Endodermal cell (in vitro differentiated cells): ENCODE data around the gene CHCHD3. TPM values are rescaled to one million over a fixed set of nuclear protein-coding genes. Genes with fewer than 3 reads are reported as not detected.

Source experiments
- DNase-seq: peaks from one replicate; pipeline ENCODE4 v3.0.0-alpha.2; 2017
- H3K27ac ChIP-seq: 2 replicates; pipeline ENCODE4 v1.5.1; 2013; ENCODE audit warnings: mild to moderate bottlenecking, low read depth, low read length, moderate library complexity
- H3K27me3 ChIP-seq: 2 replicates; pipeline ENCODE4 v1.6.1; 2013; ENCODE audit warnings: mild to moderate bottlenecking, low read length, moderate library complexity; ENCODE audit not compliant: insufficient read depth, control insufficient read depth, poor library complexity, severe bottlenecking
- H3K36me3 ChIP-seq: 2 replicates; pipeline ENCODE4 v1.7.0; 2013; ENCODE audit warnings: mild to moderate bottlenecking, low read length, moderate library complexity; ENCODE audit not compliant: control insufficient read depth, insufficient read depth
- H3K4me1 ChIP-seq: one replicate; pipeline ENCODE4 v1.7.0; 2013; ENCODE audit warnings: low read length; ENCODE audit not compliant: control insufficient read depth, insufficient read depth
- H3K4me3 ChIP-seq: 2 replicates; pipeline ENCODE4 v1.5.1; 2013; ENCODE audit warnings: mild to moderate bottlenecking, low read length, moderate library complexity
- H3K9ac ChIP-seq: 2 replicates; pipeline ENCODE4 v1.6.1; 2013; ENCODE audit warnings: mild to moderate bottlenecking, low read length, moderate library complexity; ENCODE audit not compliant: poor library complexity, severe bottlenecking; ENCODE audit errors: extremely low read depth
- H3K9me3 ChIP-seq: 2 replicates; pipeline ENCODE4 v1.6.1; 2013; ENCODE audit warnings: mild to moderate bottlenecking, low read length, moderate library complexity; ENCODE audit not compliant: control insufficient read depth
- H3K27ac Mint-ChIP-seq: 2 replicates; pipeline ENCODE4 v1.8.0; 2020; ENCODE audit warnings: mixed read lengths
- H3K27me3 Mint-ChIP-seq: 2 replicates; pipeline ENCODE4 v1.8.0; 2021; ENCODE audit warnings: mild to moderate bottlenecking, mixed read lengths; ENCODE audit not compliant: insufficient read depth
- H3K36me3 Mint-ChIP-seq: 2 replicates; pipeline ENCODE4 v1.8.0; 2020; ENCODE audit warnings: low read depth, mixed read lengths
- H3K4me1 Mint-ChIP-seq: 2 replicates; pipeline ENCODE4 v1.8.0; 2020; ENCODE audit warnings: mixed read lengths
- H3K4me3 Mint-ChIP-seq: 2 replicates; pipeline ENCODE4 v1.8.0; 2020; ENCODE audit warnings: mild to moderate bottlenecking, moderate library complexity, mixed read lengths
- H3K9me3 Mint-ChIP-seq: 2 replicates; pipeline ENCODE4 v1.8.0; 2020; ENCODE audit warnings: mild to moderate bottlenecking, mixed read lengths
- CTCF ChIP-seq: fragments of 200-600 bp; sonication (generic); conservative IDR thresholded peaks from 2 replicates; pipeline ENCODE4 v1.5.0; 2021; ENCODE audit warnings: antibody characterized with exemption, mild to moderate bottlenecking
- WGBS, 2 experiments: methylation state at CpG; one replicate each; pipeline versions ENCODE4 v1.1.5 to v1.1.7; 2013; ENCODE audit warnings: missing lambda C conversion rate in 2 of 2, mixed read lengths in 1 of 2; ENCODE audit not compliant: insufficient coverage in 1 of 2, insufficient read length in 1 of 2; 5-methylcytosine and 5-hydroxymethylcytosine counted together
- total RNA-seq, 2 donors: library from RNA; stranded (reverse); fragmentation: NEBNext Ultra II Directional in 1 of 2; extraction: Animal tissue kit (Norgen Biotek cat#: 25700) in 1 of 2; gene quantifications; 2 replicates in 1 of 2; 3 replicates in 1 of 2; pipeline ENCODE4 v1.2.1, GENCODE V29; 2021

Gene CHCHD3
- total RNA-seq, 2 donors from 2014 or later = 70.4 to 75.2 TPM

- peaks cover 22% of the 10 kb centered on the region for H3K4me1 Mint-ChIP-seq
- 75 to 79% methylated on average over 3 of the region's 3 CpGs for WGBS, 2 experiments
- H3K27ac Mint-ChIP-seq = no peak overlapping the region
Observed at GRCh38 chr7:132846086-132846485, 235.8 kb downstream of the CHCHD3 start.

DNA sequence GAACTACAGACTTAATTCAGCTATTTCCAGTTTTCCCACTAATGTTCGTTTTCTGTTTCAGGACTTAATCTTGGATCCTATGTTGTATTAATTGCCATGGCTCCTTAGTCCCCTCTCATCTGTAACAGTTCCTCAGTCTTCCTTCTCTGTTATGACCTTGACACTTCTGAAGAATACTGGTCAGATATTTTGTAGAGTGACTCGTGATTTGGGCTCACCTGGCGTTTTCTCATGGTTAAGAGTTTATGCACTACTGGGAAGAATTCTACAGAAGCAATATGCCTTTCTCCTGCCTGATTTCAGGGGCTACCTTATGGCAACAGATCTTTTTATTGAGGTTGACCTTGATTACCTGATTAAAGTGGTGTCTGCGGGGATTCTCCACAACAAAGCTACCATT, 239.4 kb downstream of the CHCHD3 start:
- Histone ChIP-seq H3K4me1 (peaks cover 9% of the 10 kb centered on the region), H3K4me3 (no peak overlapping the region), H3K27me3 (no peaks in the 10 kb centered on the region), H3K36me3 (no peaks in the 10 kb centered on the region), H3K27ac (no peak overlapping the region), H3K9me3 (no peaks in the 10 kb centered on the region), H3K9ac (no peak overlapping the region)
- WGBS, 2 experiments = 95 to 98% methylated on average over 4 of the region's 4 CpGs
- TF ChIP-seq CTCF = no peak
- H3K27ac Mint-ChIP-seq = no peak overlapping the region
- DNase-seq = no peak
- H3K27me3 Mint-ChIP-seq = no peaks in the 10 kb centered on the region
- peaks cover 29% of the 10 kb centered on the region for H3K4me1 Mint-ChIP-seq
- H3K9me3 Mint-ChIP-seq = no peaks in the 10 kb centered on the region
- no peak overlapping the region for H3K4me3 Mint-ChIP-seq
- H3K36me3 Mint-ChIP-seq = peaks cover 4% of the 10 kb centered on the region

More at GRCh38 chr7:132846086-132846485, 235.8 kb downstream of the CHCHD3 start:
- peaks cover 13% of the 10 kb centered on the region for H3K36me3 Mint-ChIP-seq
- H3K27me3 Mint-ChIP-seq = no peaks in the 10 kb centered on the region
- H3K36me3 ChIP-seq = no peaks in the 10 kb centered on the region
- H3K4me1 ChIP-seq = peaks cover 3% of the 10 kb centered on the region
- H3K9ac ChIP-seq = no peak overlapping the region
- no peaks in the 10 kb centered on the region for H3K27me3 ChIP-seq
- H3K9me3 ChIP-seq = peaks cover 8% of the 10 kb centered on the region
- H3K9me3 Mint-ChIP-seq = peaks cover 5% of the 10 kb centered on the region
- no peak overlapping the region for H3K4me3 ChIP-seq
- TF ChIP-seq CTCF = no peak
- H3K27ac ChIP-seq = no peak overlapping the region
- H3K4me3 Mint-ChIP-seq = no peak overlapping the region
- no peak for DNase-seq

DNA sequence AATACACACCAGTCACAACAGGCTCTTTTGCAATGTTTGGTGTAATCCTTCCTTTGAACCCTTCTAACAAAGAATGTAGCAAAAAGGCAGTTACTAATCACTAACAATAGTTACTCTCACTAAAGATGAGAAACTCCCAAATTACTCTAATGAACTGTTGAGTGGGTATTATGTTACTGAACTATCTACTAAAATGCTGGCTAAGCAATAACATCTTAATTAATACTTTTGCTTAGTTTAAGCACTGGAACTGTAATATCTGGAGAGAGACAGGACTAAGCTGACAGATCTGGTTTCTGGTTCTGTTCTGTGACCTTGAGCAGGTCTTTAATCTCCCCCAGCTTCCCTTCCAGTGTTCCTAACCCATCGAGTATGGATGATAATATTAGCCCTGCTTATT, 241.7 kb downstream of the CHCHD3 start:
- no peak for TF ChIP-seq CTCF
- H3K4me3 Mint-ChIP-seq = no peak overlapping the region
- no peaks in the 10 kb centered on the region for H3K36me3 ChIP-seq
- no peak overlapping the region for H3K4me3 ChIP-seq
- H3K9me3 ChIP-seq = no peaks in the 10 kb centered on the region
- no peak overlapping the region for H3K27ac ChIP-seq
- WGBS, 2 experiments = 91% methylated on average over 1 of the region's 1 CpG; no CpG with 5 or more reads in 1 of the 2 experiments
- H3K9ac ChIP-seq = no peak overlapping the region
- H3K36me3 Mint-ChIP-seq = peaks cover 21% of the 10 kb centered on the region
- no peak overlapping the region for H3K27ac Mint-ChIP-seq
- peaks cover 19% of the 10 kb centered on the region for H3K4me1 Mint-ChIP-seq
- H3K4me1 ChIP-seq = peaks cover 9% of the 10 kb centered on the region
- no peaks in the 10 kb centered on the region for H3K27me3 Mint-ChIP-seq
- DNase-seq = no peak
- peaks cover 4% of the 10 kb centered on the region for H3K9me3 Mint-ChIP-seq
- H3K27me3 ChIP-seq = no peaks in the 10 kb centered on the region
